Measurements from ENCODE around the gene CNN2.

CNN2 gene

GRCh38 chr19:1007399-1008251 is 18.8 kb upstream of the CNN2 start:
- FAIRE-seq (no peak), DNase-seq (ENCODE audit: insufficient read length) (no peak)
- TF ChIP-seq POLR2AphosphoS5 (IDR thresholded peaks at IDR 0.05; ENCODE audit: low read depth, low read length): no peak
- TF ChIP-seq POLR2A (IDR thresholded peaks at IDR 0.05; ENCODE audit: low read depth, low read length): no peak
- TF ChIP-seq TAF1 (IDR thresholded peaks at IDR 0.05; ENCODE audit: borderline replicate concordance, low read depth, low read length): no peak

- no peak for DNase-seq (ENCODE audit: insufficient read length)
- FAIRE-seq: no peak
- no peak for TF ChIP-seq POLR2AphosphoS5 (IDR thresholded peaks at IDR 0.05; ENCODE audit: low read depth, low read length)
- no peak for TF ChIP-seq TAF1 (IDR thresholded peaks at IDR 0.05; ENCODE audit: borderline replicate concordance, low read depth, low read length)
- no peak for TF ChIP-seq POLR2A (IDR thresholded peaks at IDR 0.05; ENCODE audit: low read depth, low read length)
Observed at GRCh38 chr19:1008268-1009040, 18.0 kb upstream of the CNN2 start.

- no peak for FAIRE-seq
- DNase-seq (ENCODE audit: insufficient read length): no peak
Observed at GRCh38 chr19:1009041-1009980, 17.1 kb upstream of the CNN2 start.

GRCh38 chr19:1009981-1010538 is 16.3 kb upstream of the CNN2 start:
- TF ChIP-seq TAF1 (IDR thresholded peaks at IDR 0.05; ENCODE audit: borderline replicate concordance, low read depth, low read length) (no peak), POLR2A (IDR thresholded peaks at IDR 0.05; ENCODE audit: low read depth, low read length) (no peak), POLR2AphosphoS5 (IDR thresholded peaks at IDR 0.05; ENCODE audit: low read depth, low read length) (no peak)
- no peak for DNase-seq (ENCODE audit: insufficient read length)
- no peak for FAIRE-seq

More at GRCh38 chr19:1009041-1009980, 17.1 kb upstream of the CNN2 start:
- TF ChIP-seq TAF1 (IDR thresholded peaks at IDR 0.05; ENCODE audit: borderline replicate concordance, low read depth, low read length) (no peak), POLR2AphosphoS5 (IDR thresholded peaks at IDR 0.05; ENCODE audit: low read depth, low read length) (no peak), POLR2A (IDR thresholded peaks at IDR 0.05; ENCODE audit: low read depth, low read length) (no peak)

- no peak for FAIRE-seq
Observed at GRCh38 chr19:1010586-1011510, 15.6 kb upstream of the CNN2 start.

GRCh38 chr19:1011831-1012333 is 14.5 kb upstream of the CNN2 start:
- FAIRE-seq: no peak
- no peak for TF ChIP-seq TAF1 (IDR thresholded peaks at IDR 0.05; ENCODE audit: borderline replicate concordance, low read depth, low read length)
- no peak for TF ChIP-seq POLR2AphosphoS5 (IDR thresholded peaks at IDR 0.05; ENCODE audit: low read depth, low read length)
- no peak for TF ChIP-seq POLR2A (IDR thresholded peaks at IDR 0.05; ENCODE audit: low read depth, low read length)

More at GRCh38 chr19:1010586-1011510, 15.6 kb upstream of the CNN2 start:
- no peak for TF ChIP-seq TAF1 (IDR thresholded peaks at IDR 0.05; ENCODE audit: borderline replicate concordance, low read depth, low read length)
- TF ChIP-seq POLR2AphosphoS5 (IDR thresholded peaks at IDR 0.05; ENCODE audit: low read depth, low read length): no peak
- no peak for TF ChIP-seq POLR2A (IDR thresholded peaks at IDR 0.05; ENCODE audit: low read depth, low read length)
- DNase-seq (ENCODE audit: insufficient read length): no peak

GRCh38 chr19:1012334-1012733 is 14.1 kb upstream of the CNN2 start:
- FAIRE-seq: no peak
- no peak for TF ChIP-seq POLR2AphosphoS5 (IDR thresholded peaks at IDR 0.05; ENCODE audit: low read depth, low read length)
- TF ChIP-seq POLR2A (IDR thresholded peaks at IDR 0.05; ENCODE audit: low read depth, low read length): no peak
- TF ChIP-seq TAF1 (IDR thresholded peaks at IDR 0.05; ENCODE audit: borderline replicate concordance, low read depth, low read length): no peak
- no peak for DNase-seq (ENCODE audit: insufficient read length)

More at GRCh38 chr19:1011831-1012333, 14.5 kb upstream of the CNN2 start:
- DNase-seq (ENCODE audit: insufficient read length): no peak

- DNase-seq (ENCODE audit: insufficient read length): no peak
- TF ChIP-seq POLR2A (IDR thresholded peaks at IDR 0.05; ENCODE audit: low read depth, low read length) (no peak), TAF1 (IDR thresholded peaks at IDR 0.05; ENCODE audit: borderline replicate concordance, low read depth, low read length) (no peak), POLR2AphosphoS5 (IDR thresholded peaks at IDR 0.05; ENCODE audit: low read depth, low read length) (no peak)
- no peak for FAIRE-seq
Observed at GRCh38 chr19:1013218-1013617, 13.2 kb upstream of the CNN2 start.

GRCh38 chr19:1014161-1015060 is 12.0 kb upstream of the CNN2 start:
- no peak for FAIRE-seq
- DNase-seq (ENCODE audit: insufficient read length): no peak
- TF ChIP-seq TAF1 (IDR thresholded peaks at IDR 0.05; ENCODE audit: borderline replicate concordance, low read depth, low read length) (no peak), POLR2AphosphoS5 (IDR thresholded peaks at IDR 0.05; ENCODE audit: low read depth, low read length) (no peak)

Measured in GM12892 (cell line).